Measurements from ENCODE around the gene ZBED4.

- TF ChIP-seq EP300 (IDR thresholded peaks at IDR 0.05; ENCODE audit: low read depth), result no peak
- no peak for TF ChIP-seq POLR2AphosphoS5 (IDR thresholded peaks at IDR 0.05)
Observed at GRCh38 chr22:49922484-49922883, 68.8 kb downstream of the ZBED4 start.

All from transverse colon (tissue), 3 donors.